ENCODE results near the gene CNOT8.
A peak's percentile ranks its signal among the peaks of the same experiment; 100 is the strongest.

Gene CNOT8

DNA sequence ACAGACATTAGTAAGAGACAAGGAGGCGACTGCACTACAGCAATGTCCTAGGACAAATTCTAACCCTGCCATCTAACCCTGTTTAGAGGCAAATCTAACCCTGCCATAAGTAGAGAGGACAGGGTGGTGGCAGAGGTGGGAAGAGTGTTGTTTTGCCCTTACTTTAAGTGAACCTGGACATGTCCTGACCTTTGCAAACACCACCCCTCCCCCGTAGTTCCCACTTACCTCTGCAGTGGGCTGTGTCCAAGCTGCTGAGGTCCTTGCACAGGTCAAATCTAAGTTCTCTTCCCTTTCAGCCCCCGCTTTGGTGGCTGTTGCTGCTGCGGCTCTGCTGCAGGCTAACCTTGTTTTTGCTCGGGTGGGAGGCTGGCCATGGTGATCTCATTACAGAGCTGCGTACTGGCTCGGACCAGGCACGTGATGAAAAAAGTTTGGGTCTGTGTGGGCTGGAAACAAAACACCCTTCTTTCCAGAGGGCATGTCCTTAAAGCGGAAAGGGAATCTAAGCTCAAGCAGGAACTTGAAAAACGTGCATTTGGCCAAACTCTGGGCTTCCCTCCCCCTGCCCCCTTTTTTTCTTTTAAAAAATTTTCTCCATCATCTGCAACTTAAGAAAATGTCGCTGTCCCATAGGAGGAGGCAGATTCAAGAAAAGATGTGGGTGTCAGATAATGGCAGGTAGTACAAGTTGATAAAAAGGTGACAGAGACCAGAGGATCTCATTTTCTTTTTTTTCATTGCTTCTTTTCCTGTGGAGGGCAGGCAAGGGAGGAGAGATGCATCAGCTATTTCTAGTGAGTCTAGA, 8.0 kb upstream of the CNOT8 start, which contains the start of gene FAXDC2:
TSS of gene FAXDC2 (minus strand) at position 349 of the 808 bp plus-strand sequence. CDS start 12,425 bp downstream, outside the sequence.
- H3K36me3 ChIP-seq (ENCODE audit: control insufficient read depth, insufficient read depth, low read length): no peaks in the 10 kb centered on the region
- H3K9me3 ChIP-seq (ENCODE audit: control insufficient read depth, insufficient read depth, low read depth, low read length): no peaks in the 10 kb centered on the region
- peaks cover 14% of the 10 kb centered on the region for H3K4me1 ChIP-seq (ENCODE audit: control insufficient read depth, insufficient read depth, low read length)
- H3K27ac ChIP-seq (ENCODE audit: low read depth, low read length): no peak within 1 kb of the TSS
- H3K27me3 ChIP-seq (ENCODE audit: control insufficient read depth, insufficient read depth, low read length): no peaks in the 10 kb centered on the region
- H3K9ac ChIP-seq (ENCODE audit: low read length): peak within 1 kb of the TSS; percentile 42
- peak within 1 kb of the TSS; percentile 61 for H3K4me3 ChIP-seq (ENCODE audit: low read depth, low read length)

DNA sequence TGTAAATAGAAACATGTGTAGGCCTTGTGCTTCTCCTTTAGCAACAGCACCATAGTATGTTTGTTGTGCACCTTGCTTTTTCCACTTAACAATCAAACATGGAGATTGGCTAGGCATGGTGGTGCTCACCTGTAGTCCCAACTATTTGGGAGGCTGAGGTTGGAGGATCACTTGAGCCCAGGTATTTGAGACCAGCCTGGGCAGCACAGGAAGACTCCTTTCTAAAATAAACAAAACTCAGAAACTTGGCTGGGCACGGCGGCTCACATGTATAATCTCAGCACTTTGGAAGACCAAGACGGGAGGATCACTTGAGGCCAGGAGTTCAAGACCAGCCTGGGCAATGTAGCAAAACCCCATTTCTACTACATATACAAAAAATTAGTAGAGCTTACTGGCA, 7.1 kb upstream of the CNOT8 start:
- H3K4me3 ChIP-seq (ENCODE audit: low read depth, low read length): no peak overlapping the region
- H3K9me3 ChIP-seq (ENCODE audit: control insufficient read depth, insufficient read depth, low read depth, low read length): no peaks in the 10 kb centered on the region
- H3K9ac ChIP-seq (ENCODE audit: low read length): no peak overlapping the region
- H3K36me3 ChIP-seq (ENCODE audit: control insufficient read depth, insufficient read depth, low read length): no peaks in the 10 kb centered on the region
- no peak overlapping the region for H3K27ac ChIP-seq (ENCODE audit: low read depth, low read length)
- H3K27me3 ChIP-seq (ENCODE audit: control insufficient read depth, insufficient read depth, low read length): no peaks in the 10 kb centered on the region
- H3K4me1 ChIP-seq (ENCODE audit: control insufficient read depth, insufficient read depth, low read length): peaks cover 14% of the 10 kb centered on the region

DNA sequence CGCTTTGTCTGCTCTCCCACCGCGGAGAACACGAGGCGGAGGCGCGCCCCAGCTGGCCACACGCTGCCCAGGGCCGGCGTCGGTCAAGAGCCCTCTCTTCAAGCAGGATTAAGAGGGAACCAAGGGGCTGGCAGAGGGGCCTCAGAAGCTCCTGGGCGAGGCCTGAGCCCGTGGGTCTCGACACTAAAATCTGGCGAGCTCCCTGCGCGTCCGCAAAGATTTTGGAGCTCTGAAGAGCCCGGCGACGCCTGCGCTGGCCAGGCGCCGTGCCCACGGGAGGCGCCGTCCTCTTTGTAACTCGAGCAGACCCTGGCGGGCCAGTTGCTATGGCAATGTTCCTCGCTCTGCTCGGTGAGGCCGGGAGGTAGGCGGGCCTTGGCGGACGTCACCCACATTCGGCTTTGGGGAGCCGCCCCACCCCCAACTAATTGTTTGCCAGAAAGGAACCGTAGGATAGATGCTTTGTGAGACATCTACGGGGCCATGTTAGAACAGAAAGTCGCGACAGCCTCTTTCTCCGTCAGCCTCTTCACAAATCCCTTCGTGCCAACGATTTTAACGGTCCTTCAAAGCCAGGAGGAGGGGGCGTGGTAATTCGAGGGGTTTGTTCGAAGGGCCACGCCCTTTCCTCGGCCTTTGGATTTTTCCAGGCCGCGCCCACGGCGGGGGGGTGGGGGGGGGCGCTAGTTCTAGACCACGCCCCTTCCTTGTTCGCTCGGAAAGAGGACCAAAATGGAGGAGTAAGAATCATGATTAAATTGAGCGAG, 714 bp upstream of the CNOT8 start:
- H3K4me1 ChIP-seq (ENCODE audit: control insufficient read depth, insufficient read depth, low read length): peaks cover 11% of the 10 kb centered on the region; the same call in 1 of the 2 replicates
- H3K27ac ChIP-seq (ENCODE audit: low read depth, low read length): peak overlapping the region; percentile 89
- H3K27me3 ChIP-seq (ENCODE audit: control insufficient read depth, insufficient read depth, low read length): no peaks in the 10 kb centered on the region
- peak overlapping the region; percentile 96 for H3K9ac ChIP-seq (ENCODE audit: low read length)
- peak overlapping the region; percentile 82 for H3K4me3 ChIP-seq (ENCODE audit: low read depth, low read length)
- H3K9me3 ChIP-seq (ENCODE audit: control insufficient read depth, insufficient read depth, low read depth, low read length): no peaks in the 10 kb centered on the region
- peaks cover 3% of the 10 kb centered on the region; the same call in 1 of the 2 replicates for H3K36me3 ChIP-seq (ENCODE audit: control insufficient read depth, insufficient read depth, low read length)

DNA sequence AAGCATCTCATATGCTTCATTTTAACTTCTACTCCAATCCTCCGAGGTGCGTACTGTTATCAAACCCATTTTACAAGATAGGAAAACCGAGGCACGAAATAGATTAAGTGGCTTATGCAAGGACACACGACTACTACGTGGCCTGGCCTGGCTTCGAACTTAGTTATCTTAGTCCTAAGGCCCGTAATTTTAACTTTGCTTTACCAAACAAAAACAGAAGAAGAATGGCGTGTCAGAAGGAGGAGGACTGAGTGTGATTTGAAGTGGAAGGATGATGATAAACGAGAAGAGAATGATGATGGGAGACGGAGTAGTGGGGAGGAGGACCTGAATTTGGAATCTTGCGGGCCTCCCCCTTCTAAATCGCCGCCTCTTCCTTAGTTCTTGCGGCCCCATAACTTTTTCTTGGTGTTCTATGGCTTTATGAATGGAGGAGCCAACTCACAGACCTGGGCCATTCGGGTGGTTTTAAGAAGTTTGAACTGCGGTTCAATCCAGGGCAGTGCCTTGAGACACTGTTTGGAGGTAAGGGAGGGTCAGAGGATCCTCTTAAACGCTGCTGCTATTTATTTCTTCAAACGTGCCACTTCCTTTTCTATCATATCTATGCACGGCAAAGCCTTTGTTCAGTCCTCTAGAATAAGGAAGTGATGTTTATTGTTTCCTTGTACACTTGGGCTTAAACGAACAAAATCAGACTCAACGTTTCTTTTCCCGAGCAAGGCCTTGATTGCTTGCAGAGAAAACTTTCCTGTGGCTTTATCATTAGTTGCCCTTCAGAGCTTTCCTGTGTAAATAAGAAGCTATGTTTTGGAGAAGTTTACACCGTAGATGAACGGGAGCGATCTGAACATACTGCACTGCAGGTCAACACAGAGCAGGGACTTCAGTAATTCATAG, 795 bp downstream of the CNOT8 start:
- H3K36me3 ChIP-seq (ENCODE audit: control insufficient read depth, insufficient read depth, low read length): peaks cover 16% of the 10 kb centered on the region
- H3K27me3 ChIP-seq (ENCODE audit: control insufficient read depth, insufficient read depth, low read length): no peaks in the 10 kb centered on the region
- H3K4me3 ChIP-seq (ENCODE audit: low read depth, low read length): peak overlapping the region; percentile 82
- peaks cover 11% of the 10 kb centered on the region; the same call in 1 of the 2 replicates for H3K4me1 ChIP-seq (ENCODE audit: control insufficient read depth, insufficient read depth, low read length)
- no peaks in the 10 kb centered on the region for H3K9me3 ChIP-seq (ENCODE audit: control insufficient read depth, insufficient read depth, low read depth, low read length)
- peak overlapping the region; percentile 89 for H3K27ac ChIP-seq (ENCODE audit: low read depth, low read length)
- peak overlapping the region; percentile 96 for H3K9ac ChIP-seq (ENCODE audit: low read length)

DNA sequence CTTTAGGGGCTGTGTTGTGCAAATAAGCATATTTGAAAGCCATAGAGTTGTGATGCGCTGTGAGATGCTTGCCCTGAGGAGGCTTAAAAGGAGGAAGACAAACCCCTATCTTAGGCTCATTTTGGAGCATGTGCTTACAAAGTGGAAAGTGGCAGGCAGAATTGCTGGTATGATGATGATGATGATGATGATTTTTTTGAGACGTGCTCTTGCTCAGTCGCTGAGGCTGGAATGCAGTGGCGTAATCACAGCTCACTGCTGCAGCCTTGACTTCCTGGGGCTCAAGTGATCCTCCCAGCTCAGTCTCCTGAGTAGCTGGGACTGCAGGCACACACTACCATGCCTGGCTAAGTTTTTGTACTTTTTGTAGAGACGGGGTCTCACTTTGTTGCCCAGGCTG, 1.7 kb downstream of the CNOT8 start:
- H3K9me3 ChIP-seq (ENCODE audit: control insufficient read depth, insufficient read depth, low read depth, low read length): no peaks in the 10 kb centered on the region
- H3K36me3 ChIP-seq (ENCODE audit: control insufficient read depth, insufficient read depth, low read length): peaks cover 24% of the 10 kb centered on the region
- peaks cover 11% of the 10 kb centered on the region; the same call in 1 of the 2 replicates for H3K4me1 ChIP-seq (ENCODE audit: control insufficient read depth, insufficient read depth, low read length)
- H3K4me3 ChIP-seq (ENCODE audit: low read depth, low read length): peak overlapping the region; percentile 82
- H3K27ac ChIP-seq (ENCODE audit: low read depth, low read length): no peak overlapping the region
- H3K9ac ChIP-seq (ENCODE audit: low read length): no peak overlapping the region
- no peaks in the 10 kb centered on the region for H3K27me3 ChIP-seq (ENCODE audit: control insufficient read depth, insufficient read depth, low read length)

DNA sequence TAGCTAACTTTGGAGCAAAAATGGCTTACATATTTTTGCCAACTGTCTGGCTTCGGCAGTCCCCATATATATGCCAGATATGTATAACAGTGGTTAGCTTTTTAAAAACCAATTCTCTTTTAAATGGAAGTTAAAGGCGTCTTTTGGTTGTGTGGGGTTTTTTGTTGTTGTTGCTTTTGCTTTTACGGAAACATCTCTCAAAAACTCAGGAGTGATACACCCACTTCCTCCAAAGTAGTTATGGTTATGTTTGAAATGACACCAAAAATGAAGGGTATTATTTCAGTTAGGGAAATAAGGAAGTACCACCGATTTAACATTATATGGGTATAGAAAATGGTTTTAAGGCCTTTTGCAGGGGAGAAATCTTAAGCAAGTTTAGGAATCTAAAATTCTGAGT, 2.3 kb downstream of the CNOT8 start:
- Histone ChIP-seq H3K9ac (ENCODE audit: low read length) (no peak overlapping the region), H3K4me1 (ENCODE audit: control insufficient read depth, insufficient read depth, low read length) (peaks cover 11% of the 10 kb centered on the region; the same call in 1 of the 2 replicates), H3K27ac (ENCODE audit: low read depth, low read length) (no peak overlapping the region), H3K27me3 (ENCODE audit: control insufficient read depth, insufficient read depth, low read length) (no peaks in the 10 kb centered on the region), H3K9me3 (ENCODE audit: control insufficient read depth, insufficient read depth, low read depth, low read length) (no peaks in the 10 kb centered on the region), H3K36me3 (ENCODE audit: control insufficient read depth, insufficient read depth, low read length) (peaks cover 31% of the 10 kb centered on the region), H3K4me3 (ENCODE audit: low read depth, low read length) (peak overlapping the region; percentile 82; the same call in 1 of the 2 replicates)

DNA sequence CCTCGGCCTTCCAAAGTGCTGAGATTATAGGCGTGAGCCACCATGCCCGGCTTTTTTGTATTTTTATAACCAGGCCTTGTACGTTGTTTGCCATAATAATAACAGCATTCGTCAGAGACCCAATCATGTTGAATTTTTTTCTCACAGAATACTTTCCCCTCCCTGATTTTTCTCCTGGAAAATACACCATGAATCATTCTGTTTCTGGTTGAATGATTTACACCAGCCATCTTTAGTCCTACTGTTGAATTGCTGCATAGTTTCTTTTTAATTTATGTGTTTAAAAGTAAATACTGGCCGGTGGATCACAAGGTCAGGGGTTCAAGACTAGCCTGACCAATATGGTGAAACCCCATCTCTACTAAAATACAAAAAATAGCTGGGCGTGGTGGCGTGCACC, 3.5 kb downstream of the CNOT8 start:
- no peaks in the 10 kb centered on the region for H3K9me3 ChIP-seq (ENCODE audit: control insufficient read depth, insufficient read depth, low read depth, low read length)
- no peaks in the 10 kb centered on the region for H3K27me3 ChIP-seq (ENCODE audit: control insufficient read depth, insufficient read depth, low read length)
- H3K4me3 ChIP-seq (ENCODE audit: low read depth, low read length): no peak overlapping the region

DNA sequence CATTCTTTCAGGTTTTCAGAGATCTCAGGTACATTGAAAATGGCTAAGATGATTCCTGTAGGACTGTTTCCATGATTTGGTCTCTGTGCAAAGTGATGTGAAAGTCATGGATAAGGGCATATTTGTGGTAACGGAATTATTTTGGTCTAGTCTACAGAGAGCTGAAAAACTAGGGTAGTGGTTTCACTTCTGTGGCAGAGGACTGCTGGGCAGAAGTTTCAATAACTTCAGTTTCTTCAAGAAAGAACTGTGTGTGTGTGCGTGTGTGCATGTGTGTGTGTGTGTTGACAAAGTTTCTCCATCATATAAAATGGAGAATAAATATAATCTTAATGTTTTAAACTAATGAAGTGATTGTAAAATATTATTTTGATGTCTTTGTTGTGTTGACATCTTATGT, 4.3 kb downstream of the CNOT8 start:
- Histone ChIP-seq H3K9me3 (ENCODE audit: control insufficient read depth, insufficient read depth, low read depth, low read length) (no peaks in the 10 kb centered on the region), H3K9ac (ENCODE audit: low read length) (no peak overlapping the region), H3K36me3 (ENCODE audit: control insufficient read depth, insufficient read depth, low read length) (peaks cover 47% of the 10 kb centered on the region), H3K4me3 (ENCODE audit: low read depth, low read length) (no peak overlapping the region), H3K27me3 (ENCODE audit: control insufficient read depth, insufficient read depth, low read length) (no peaks in the 10 kb centered on the region), H3K4me1 (ENCODE audit: control insufficient read depth, insufficient read depth, low read length) (peaks cover 11% of the 10 kb centered on the region; the same call in 1 of the 2 replicates), H3K27ac (ENCODE audit: low read depth, low read length) (no peak overlapping the region)

More for the DNA sequence above, 3.5 kb downstream of the CNOT8 start:
- peaks cover 41% of the 10 kb centered on the region for H3K36me3 ChIP-seq (ENCODE audit: control insufficient read depth, insufficient read depth, low read length)
- no peak overlapping the region for H3K27ac ChIP-seq (ENCODE audit: low read depth, low read length)
- no peak overlapping the region for H3K9ac ChIP-seq (ENCODE audit: low read length)
- peaks cover 11% of the 10 kb centered on the region; the same call in 1 of the 2 replicates for H3K4me1 ChIP-seq (ENCODE audit: control insufficient read depth, insufficient read depth, low read length)

DNA sequence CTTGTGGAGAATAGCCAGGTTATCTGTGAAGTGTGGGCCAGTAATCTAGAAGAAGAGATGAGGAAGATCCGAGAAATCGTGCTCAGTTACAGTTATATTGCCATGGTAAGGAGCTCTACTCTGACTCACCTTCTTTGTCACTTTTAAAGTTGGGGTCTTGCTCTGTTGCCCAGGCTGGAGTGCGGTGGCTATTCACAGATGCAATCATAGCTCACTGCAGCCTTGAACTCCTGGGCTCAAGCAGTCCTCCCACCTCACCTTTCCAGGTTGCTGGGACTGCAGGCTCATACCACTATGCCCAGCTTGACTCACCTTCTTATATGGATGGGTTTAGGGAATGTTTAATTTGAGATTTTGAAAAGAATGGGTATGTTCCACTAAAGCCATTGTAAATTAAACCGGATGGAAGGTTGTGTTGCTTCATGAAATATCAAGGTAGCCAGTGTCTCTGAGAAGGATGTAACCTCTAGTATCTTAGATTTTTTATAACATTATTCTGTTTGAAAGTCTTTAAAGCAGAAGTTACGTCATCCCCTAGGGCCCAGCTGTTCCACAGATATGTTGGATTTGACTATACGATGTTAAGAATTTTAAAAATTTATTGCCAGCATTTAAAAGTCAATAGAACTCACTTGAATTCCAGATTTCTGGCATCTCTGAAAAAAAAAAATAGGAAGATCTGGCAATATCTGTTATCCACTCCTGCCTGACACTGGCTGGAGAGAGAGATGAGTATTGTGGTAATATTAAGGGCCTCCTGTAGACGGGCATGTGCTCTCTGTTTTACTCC, 5.1 kb downstream of the CNOT8 start:
- H3K36me3 ChIP-seq (ENCODE audit: control insufficient read depth, insufficient read depth, low read length): peaks cover 50% of the 10 kb centered on the region
- H3K4me1 ChIP-seq (ENCODE audit: control insufficient read depth, insufficient read depth, low read length): peaks cover 11% of the 10 kb centered on the region; the same call in 1 of the 2 replicates
- H3K27ac ChIP-seq (ENCODE audit: low read depth, low read length): no peak overlapping the region

More for the DNA sequence above, 5.1 kb downstream of the CNOT8 start:
- no peaks in the 10 kb centered on the region for H3K27me3 ChIP-seq (ENCODE audit: control insufficient read depth, insufficient read depth, low read length)
- H3K9ac ChIP-seq (ENCODE audit: low read length): no peak overlapping the region
- no peak overlapping the region for H3K4me3 ChIP-seq (ENCODE audit: low read depth, low read length)
- no peaks in the 10 kb centered on the region for H3K9me3 ChIP-seq (ENCODE audit: control insufficient read depth, insufficient read depth, low read depth, low read length)

Measured in HUES6 (cell line).